ENCODE results near the gene ERICH6. TPM values are rescaled to one million over a fixed set of nuclear protein-coding genes. Genes with fewer than 3 reads are reported as not detected.

Gene ERICH6
- total and polyA plus RNA-seq, 2 experiments from 2014 or later: 0.32 TPM; not detected in 1

GRCh38 chr3:150620002-150620689 lies 83.6 kb downstream of the ERICH6 start:
- no peak for DNase-seq (ENCODE audit: low spot score)
- Histone ChIP-seq H3K4me1 (ENCODE audit: insufficient read depth) (peaks cover 9% of the 10 kb centered on the region), H3K27ac (ENCODE audit: low read depth) (no peak overlapping the region), H3K27me3 (ENCODE audit: insufficient read depth) (no peaks in the 10 kb centered on the region), H3K4me3 (no peak overlapping the region), H3K79me2 (replicated peaks; ENCODE audit: insufficient read depth) (peaks cover 74% of the 10 kb centered on the region), H3F3A (replicated peaks; ENCODE audit: low read depth) (no peaks in the 10 kb centered on the region), H4K20me1 (replicated peaks; ENCODE audit: insufficient read depth) (peaks cover 28% of the 10 kb centered on the region), H3K4me2 (no peak overlapping the region), H3K36me3 (ENCODE audit: insufficient read depth) (no peaks in the 10 kb centered on the region), H2AFZ (no peak overlapping the region), H3K9me2 (ENCODE audit: insufficient read depth) (no peaks in the 10 kb centered on the region)
- H3K27me3 Mint-ChIP-seq (ENCODE audit: insufficient read depth, low read depth, poor library complexity): peaks cover 2% of the 10 kb centered on the region
- peaks cover 17% of the 10 kb centered on the region; the same call in 2 of the 3 replicates for H3K4me1 Mint-ChIP-seq
- H3K4me3 Mint-ChIP-seq: no peak overlapping the region
- TF ChIP-seq ZNF331 (CRISPR knock-in tag; IDR thresholded peaks at IDR 0.05; ENCODE audit: low read depth) (no peak), POLR2AphosphoS5 (IDR thresholded peaks at IDR 0.05; ENCODE audit: low read depth) (no peak), STAT1 (IDR thresholded peaks at IDR 0.05; ENCODE audit: unreplicated experiment) (no peak), ZNF114 (CRISPR knock-in tag; IDR thresholded peaks at IDR 0.05) (no peak), EZH2phosphoT487 (IDR thresholded peaks at IDR 0.05; ENCODE audit: unreplicated experiment) (no peak), ZNF462 (CRISPR knock-in tag; IDR thresholded peaks at IDR 0.05) (no peak), JUNB (IDR thresholded peaks at IDR 0.05; ENCODE audit: unreplicated experiment) (no peak), EZH2 (IDR thresholded peaks at IDR 0.05; ENCODE audit: low read depth, unreplicated experiment) (no peak), CREB1 (CRISPR knock-in tag; IDR thresholded peaks at IDR 0.05; ENCODE audit: low read depth) (no peak), CTCF (conservative IDR thresholded peaks at IDR 0.05; ENCODE audit: low read depth in 2 of 2) (no peak), ETS1 (IDR thresholded peaks at IDR 0.05) (no peak), NANOG (IDR thresholded peaks at IDR 0.05; ENCODE audit: borderline replicate concordance) (no peak), REST (IDR thresholded peaks at IDR 0.05; ENCODE audit: unreplicated experiment) (no peak)
- no peak overlapping the region for H3K27ac Mint-ChIP-seq
- peaks cover 3% of the 10 kb centered on the region; the same call in 2 of the 3 replicates for H3K9me3 Mint-ChIP-seq
- no peak for ATAC-seq
- peaks cover 27% of the 10 kb centered on the region for H3K36me3 Mint-ChIP-seq (ENCODE audit: low read depth)
